GDM1 (cell line): Measurements from ENCODE around the gene NTN4.
"Not testable (repeated sequence)": the region's sequence is repeated elsewhere in the genome, so short reads cannot be mapped to it uniquely, and the experiment has no call there.

Experiments
- DNase-seq: peaks from one replicate; lab custom pipeline; 2025; lab: John Stamatoyannopoulos, UW

The NTN4 gene

DNA sequence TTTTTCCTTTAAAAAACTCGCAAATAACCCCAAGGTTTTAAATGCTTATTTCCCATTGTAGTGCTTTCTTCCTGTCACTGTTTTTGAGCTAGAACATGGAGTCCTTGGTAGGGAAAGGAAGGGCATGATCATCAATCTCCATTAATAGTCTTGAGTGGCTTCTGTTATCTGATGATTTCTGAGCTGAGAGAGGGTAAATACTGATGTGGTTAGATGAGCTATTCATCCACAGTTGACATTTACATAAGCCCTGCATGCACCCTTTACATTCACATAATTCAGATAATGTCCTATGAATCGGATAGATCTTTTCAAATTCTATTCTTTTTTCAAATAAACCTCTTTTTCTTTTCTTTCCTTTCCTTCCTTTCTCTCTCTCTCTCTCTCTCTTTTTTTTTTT lies 81.4 kb downstream of the NTN4 start:
- DNase-seq: no peak

GRCh38 chr12:95705143-95705542 lies 85.4 kb downstream of the NTN4 start:
- DNase-seq: no peak

DNA sequence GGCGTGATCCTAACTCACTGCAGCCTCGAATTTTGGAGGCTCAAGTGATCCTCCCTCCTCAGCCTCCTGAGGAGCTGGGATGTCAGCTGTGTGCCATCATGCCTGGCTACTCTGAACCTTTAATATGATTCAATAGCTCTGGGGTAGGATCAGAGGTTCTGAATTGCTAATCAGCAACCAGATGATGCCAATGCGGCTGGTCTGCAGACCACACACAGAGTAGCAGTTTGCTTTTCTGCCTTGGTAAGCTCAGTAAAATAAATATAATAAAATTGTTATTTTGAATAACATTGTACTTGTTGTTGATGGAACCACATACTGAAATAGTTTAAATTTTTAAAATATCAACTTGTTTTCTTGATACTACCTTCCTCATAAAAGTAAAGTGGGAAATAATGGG lies 86.6 kb downstream of the NTN4 start:
- no peak for DNase-seq

DNA sequence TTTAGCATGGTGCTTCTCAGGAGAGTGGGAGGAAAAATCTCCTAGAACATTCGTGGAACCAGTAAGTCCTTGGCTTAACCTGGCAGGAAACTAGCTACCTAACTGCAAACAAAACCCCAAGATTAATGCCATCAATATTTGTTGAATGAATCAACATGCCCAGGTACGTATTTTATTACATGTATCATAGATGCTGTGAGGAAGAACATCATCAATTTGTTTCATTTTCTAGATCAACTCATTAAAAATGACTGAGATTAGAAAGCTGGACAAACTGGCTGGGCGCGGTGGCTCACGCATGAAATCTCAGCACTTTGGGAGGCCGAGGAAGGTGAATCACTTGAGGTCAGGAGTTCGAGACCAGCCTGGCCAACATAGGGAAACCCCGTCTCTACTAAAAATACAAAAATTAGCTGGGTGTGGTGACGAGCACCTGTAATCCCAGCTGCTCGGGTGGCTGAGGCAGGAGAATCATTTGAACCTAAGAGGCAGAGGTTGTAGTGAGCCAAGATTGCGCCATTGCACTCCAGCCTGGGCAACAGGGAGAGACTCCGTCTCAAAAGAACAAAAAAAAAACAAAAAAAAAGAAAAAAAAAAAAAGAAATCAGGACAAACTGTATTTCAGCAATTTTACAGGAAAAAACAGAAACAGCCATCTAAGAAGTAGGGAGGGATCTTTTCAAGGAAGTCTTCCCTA lies 88.7 kb downstream of the NTN4 start:
- DNase-seq: no peak

DNA sequence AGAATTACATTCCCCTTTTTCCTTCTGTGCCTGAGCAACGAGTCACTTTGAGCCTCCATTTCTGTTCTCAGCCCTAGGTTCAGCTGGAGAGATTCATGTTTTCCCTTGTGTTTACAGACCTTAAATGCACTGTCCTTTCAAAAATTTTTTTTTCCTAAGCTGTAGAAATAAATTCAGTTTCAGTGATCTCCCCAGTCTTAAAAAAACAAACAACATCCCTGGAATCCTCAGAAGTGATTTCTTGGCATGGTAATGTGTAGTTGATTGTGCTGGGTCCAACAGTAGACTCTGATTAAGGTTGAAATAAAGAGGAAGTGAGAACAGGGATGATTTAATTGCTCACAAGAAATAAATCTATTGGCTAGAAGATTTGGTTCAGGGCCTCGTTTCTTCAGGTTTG lies 89.3 kb downstream of the NTN4 start:
- no peak for DNase-seq

GRCh38 chr12:95700316-95700785 lies 90.2 kb downstream of the NTN4 start:
- no peak for DNase-seq

- no peak for DNase-seq
These were observed 91.0 kb downstream of the NTN4 start for GRCh38 chr12:95699579-95699978.

- no peak for DNase-seq
These were observed 96.4 kb downstream of the NTN4 start for GRCh38 chr12:95694136-95694535.

DNA sequence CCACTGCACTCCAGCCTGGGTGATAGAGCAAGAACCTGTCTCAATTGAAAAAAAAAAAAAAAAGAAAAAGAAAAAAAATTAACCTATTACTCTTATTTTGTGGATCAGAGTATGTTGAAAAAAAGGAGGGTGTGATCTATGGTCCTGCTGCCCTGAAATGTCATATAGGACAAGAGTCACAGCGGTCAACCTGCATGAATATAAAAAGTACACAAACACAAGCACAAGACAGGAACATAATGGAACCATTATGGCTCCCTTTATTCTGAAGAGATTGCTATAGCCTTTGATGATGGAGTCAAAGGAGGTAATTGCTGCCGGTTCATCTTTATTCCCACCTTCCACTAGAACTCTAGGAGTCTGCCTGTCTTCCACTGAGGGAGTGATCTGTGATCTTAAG lies 96.9 kb downstream of the NTN4 start:
- DNase-seq: no peak

- DNase-seq: no peak
These were observed 99.5 kb downstream of the NTN4 start for GRCh38 chr12:95690861-95691635.

- no peak for DNase-seq
These were observed 102.6 kb downstream of the NTN4 start for GRCh38 chr12:95687937-95688336.

DNA sequence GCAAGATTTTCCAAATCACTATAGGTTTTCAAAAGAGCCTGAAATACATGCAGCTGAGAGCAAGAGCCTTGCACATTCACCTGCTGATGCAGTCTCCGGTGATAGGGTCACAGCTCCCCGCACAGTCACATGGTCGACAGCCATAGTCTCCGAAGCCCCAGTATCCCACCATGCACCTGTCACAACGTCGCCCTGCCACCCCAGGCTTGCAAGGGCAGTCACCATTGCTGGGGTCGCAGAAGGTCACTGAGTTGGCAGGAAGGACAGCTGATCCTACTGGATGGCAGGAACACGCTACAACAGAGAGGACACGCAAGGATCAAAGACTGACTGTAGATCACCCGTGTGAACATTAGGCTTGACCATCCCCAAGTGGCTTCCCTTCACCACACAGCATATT lies 107.1 kb downstream of the NTN4 start:
- no peak for DNase-seq

DNA sequence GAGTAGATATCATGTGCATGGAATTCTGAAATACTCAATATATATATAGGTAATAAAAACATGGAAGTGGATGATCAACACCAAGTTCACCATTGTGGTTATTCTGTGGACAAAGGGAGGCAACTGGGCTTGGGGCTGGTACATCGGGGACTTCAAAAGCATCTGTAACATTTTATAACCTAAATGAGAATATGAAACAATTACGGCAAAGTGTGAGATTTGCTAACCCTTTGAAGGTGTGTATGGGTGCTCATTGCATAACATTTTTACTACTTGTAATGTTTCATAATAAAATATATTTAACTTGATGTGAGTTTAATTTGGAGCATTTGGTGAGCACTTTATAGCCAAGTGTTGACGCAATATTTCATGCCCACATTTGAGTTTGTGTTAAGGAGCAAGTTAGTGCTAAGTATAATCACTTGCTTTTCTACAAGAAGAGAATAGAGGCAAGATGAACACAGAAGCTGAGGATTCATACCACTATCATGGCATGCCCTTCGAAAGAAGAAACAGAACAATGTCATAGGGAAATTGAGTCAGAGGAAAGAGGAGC lies 109.3 kb downstream of the NTN4 start:
- no peak for DNase-seq

- DNase-seq: no peak
These were observed 111.9 kb downstream of the NTN4 start for GRCh38 chr12:95678684-95679083.

DNA sequence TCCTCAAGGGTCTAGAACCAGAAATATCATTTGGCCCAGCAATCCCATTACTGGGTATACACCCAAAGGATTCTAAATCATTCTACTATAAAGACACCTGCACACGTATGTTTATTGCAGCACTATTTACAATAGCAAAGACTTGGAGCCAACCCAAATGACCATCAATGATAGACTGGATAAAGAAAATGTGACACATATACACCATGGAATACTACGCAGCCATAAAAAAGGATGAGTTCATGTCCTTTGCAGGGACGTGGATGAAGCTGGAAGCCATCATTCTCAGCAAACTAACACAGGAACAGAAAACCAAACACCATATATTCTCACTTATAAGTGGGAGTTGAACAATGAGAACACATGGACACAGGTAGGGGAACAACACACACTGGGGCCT lies 112.8 kb downstream of the NTN4 start:
- not testable (repeated sequence) for DNase-seq

DNA sequence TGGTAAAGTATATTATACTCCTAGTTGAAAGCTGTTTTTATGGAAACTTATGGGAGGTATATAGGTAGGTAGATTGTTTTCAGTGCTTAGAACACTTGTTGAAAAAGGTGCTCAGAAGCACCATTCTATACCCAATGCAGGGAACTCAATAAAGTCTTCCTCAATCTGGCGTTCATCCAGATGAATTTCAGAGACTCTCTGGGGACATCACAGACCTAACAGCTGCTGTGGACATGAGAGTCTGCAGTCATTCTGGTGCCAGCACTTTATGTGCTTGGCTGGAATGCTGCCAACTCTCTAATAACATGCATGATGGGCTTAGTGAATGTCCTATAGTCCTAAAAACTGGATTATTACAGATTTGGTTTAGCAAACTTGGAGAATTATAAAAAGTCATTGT lies 115.9 kb downstream of the NTN4 start:
- DNase-seq: no peak

DNA sequence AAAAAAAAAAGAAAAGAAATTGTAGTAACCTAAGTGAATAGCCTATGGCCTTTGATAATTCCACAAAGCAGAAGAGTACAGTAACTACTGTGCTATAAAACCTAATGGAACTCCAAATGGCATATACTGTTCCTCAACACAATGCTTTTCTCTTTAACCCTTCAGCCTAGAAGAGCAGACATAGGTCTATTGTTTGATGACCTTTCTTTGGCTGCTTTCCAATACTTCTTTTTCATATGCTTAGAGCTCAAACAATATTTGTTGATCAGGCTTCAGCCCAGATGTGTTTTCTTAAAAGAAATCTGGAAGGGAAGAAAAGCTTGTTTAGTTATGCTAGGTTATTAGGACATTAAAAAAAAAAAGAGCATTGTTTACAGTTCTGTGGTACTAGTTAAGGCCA lies 116.4 kb downstream of the NTN4 start:
- no peak for DNase-seq

GRCh38 chr12:95673576-95673975 lies 117.0 kb downstream of the NTN4 start:
- DNase-seq: no peak

- no peak for DNase-seq
These were observed 118.4 kb downstream of the NTN4 start for GRCh38 chr12:95672166-95672565.

GRCh38 chr12:95671265-95671664 lies 119.3 kb downstream of the NTN4 start:
- DNase-seq: no peak

- DNase-seq: no peak
These were observed 127.0 kb downstream of the NTN4 start for GRCh38 chr12:95663525-95663924.

DNA sequence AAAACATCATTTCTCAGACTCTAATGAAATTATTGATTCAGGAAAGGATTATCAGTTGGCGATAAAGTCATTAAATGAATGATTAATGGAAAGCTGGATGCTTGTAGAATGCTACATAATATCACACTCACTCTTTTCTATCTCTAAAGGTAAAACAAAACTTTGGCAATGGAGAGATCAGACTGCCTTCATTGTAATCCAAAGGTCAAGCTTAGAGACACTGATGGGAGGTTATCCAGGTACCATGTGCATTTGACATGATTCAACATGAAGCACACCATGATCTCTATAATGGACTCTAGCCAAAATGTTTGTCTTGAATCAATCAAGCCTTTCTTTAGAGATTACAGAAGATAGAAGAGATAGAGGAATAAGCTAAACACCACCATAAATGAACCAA lies 129.2 kb downstream of the NTN4 start:
- DNase-seq: no peak

GRCh38 chr12:95658386-95658785 lies 132.2 kb downstream of the NTN4 start:
- DNase-seq: no peak
